BJ (cell line): ENCODE data around the gene ABHD17C. TPM values are rescaled to one million over a fixed set of nuclear protein-coding genes. Genes with fewer than 3 reads are reported as not detected.

Experiments used
- CTCF ChIA-PET: fragments of 350-600 bp; formaldehyde crosslinking; extraction: SDS; loops from one replicate; lab custom pipeline; 2021; ENCODE audit warnings: antibody characterized with exemption, inconsistent platforms; lab: Yijun Ruan, JAX
- POLR2A ChIA-PET: fragments of 300-600 bp; sonication (Branson Sonifier 250); formaldehyde crosslinking; extraction: SDS; loops from one replicate; lab custom pipeline; 2021; ENCODE audit warnings: antibody characterized with exemption; lab: Charles Lee
- DNase-seq: peaks from one replicate; pipeline ENCODE4 v3.0.0-alpha.2; 2011; ENCODE audit warnings: low read depth
- H3K27me3 ChIP-seq: 2 replicates; pipeline ENCODE4 v1.6.0; 2011; ENCODE audit warnings: low read length; ENCODE audit not compliant: control insufficient read depth, insufficient read depth
- H3K36me3 ChIP-seq: 2 replicates; pipeline ENCODE4 v1.5.1; 2011; ENCODE audit warnings: low read length; ENCODE audit not compliant: control insufficient read depth, insufficient read depth
- H3K4me3 ChIP-seq: 2 replicates; pipeline ENCODE4 v1.5.1; 2011; ENCODE audit warnings: low read depth, mild to moderate bottlenecking, control low read depth, low read length
- polyA plus RNA-seq: library from polyadenylated mRNA; depleted of rRNA; stranded (reverse); fragments of >200 nt; gene quantifications from 2 replicates; pipeline ENCODE4 v1.2.3, GENCODE V29; 2011
- TF ChIP-seq, protein P1 (sequence below): IDR thresholded peaks from 2 replicates; pipeline ENCODE4 v1.5.1; 2011; ENCODE audit warnings: low read depth, mild to moderate bottlenecking, control low read depth, inconsistent platforms, low read length, moderate library complexity; ENCODE audit not compliant: insufficient read depth

Gene ABHD17C
- polyA plus RNA-seq, 1 experiment = 19.2 TPM

DNA sequence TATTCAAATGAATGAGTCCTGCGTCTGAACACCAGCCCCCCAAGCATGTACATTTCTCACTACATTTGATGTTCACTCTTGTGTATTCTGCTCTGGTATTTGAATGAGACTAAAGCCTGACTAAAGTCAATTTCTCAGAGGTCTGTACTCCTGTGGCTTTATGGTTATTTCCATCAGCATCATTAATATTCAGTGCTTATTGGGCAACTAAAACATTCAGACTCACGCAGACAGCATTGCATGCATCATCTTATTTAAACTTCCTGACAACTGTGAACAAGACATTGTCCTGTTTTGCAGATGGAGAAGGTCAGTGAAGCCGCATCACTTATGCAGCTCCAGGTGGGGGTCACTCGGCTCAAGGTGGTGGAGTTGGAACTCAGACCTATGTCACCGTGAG, 95.1 kb downstream of the ABHD17C start:
- no peak for DNase-seq
- TF ChIP-seq, protein P1, sequence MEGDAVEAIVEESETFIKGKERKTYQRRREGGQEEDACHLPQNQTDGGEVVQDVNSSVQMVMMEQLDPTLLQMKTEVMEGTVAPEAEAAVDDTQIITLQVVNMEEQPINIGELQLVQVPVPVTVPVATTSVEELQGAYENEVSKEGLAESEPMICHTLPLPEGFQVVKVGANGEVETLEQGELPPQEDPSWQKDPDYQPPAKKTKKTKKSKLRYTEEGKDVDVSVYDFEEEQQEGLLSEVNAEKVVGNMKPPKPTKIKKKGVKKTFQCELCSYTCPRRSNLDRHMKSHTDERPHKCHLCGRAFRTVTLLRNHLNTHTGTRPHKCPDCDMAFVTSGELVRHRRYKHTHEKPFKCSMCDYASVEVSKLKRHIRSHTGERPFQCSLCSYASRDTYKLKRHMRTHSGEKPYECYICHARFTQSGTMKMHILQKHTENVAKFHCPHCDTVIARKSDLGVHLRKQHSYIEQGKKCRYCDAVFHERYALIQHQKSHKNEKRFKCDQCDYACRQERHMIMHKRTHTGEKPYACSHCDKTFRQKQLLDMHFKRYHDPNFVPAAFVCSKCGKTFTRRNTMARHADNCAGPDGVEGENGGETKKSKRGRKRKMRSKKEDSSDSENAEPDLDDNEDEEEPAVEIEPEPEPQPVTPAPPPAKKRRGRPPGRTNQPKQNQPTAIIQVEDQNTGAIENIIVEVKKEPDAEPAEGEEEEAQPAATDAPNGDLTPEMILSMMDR = no peak
- Histone ChIP-seq H3K4me3 (no peak overlapping the region), H3K27me3 (no peaks in the 10 kb centered on the region), H3K36me3 (peaks cover 53% of the 10 kb centered on the region)
- ChIA-PET POLR2A (interaction anchor here (0.6 kb wide), 1 partner anchor 178 kb away, joined by 3 read pairs; no protein-coding TSS in a partner anchor), CTCF (interaction anchor here (0.6 to 1.7 kb wide), 3 partner anchors 11 to 15 kb away, joined by 3 to 5 read pairs (median 3); partner anchors contain the start of gene CEMIP)

DNA sequence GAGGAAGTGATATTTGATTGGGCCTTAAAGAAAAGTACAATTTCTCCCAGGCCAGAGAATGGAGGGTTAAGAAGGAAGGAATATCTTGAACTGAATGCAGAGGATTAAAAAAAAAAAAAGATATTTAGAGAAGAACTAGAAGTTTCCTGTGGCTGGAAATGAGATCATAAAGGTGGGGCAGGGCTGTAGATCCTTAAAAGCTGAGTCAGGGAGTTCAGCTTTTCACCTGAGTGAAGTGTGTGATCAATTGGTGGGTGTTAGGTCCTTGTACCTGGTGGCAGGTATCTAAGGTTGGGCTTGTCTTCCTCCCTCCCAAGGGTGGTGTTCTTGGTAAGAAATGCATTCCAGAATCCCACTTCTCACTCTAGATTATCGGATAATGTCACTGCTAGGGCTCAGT, 95.9 kb downstream of the ABHD17C start:
- H3K27me3 ChIP-seq = no peaks in the 10 kb centered on the region
- POLR2A ChIA-PET = interaction anchor here (0.6 kb wide), 1 partner anchor 177 kb away, joined by 3 read pairs; no protein-coding TSS in a partner anchor
- TF ChIP-seq, protein P1 = no peak
- DNase-seq = no peak
- H3K36me3 ChIP-seq = peaks cover 51% of the 10 kb centered on the region
- CTCF ChIA-PET = no interaction called here
- no peak overlapping the region for H3K4me3 ChIP-seq

DNA sequence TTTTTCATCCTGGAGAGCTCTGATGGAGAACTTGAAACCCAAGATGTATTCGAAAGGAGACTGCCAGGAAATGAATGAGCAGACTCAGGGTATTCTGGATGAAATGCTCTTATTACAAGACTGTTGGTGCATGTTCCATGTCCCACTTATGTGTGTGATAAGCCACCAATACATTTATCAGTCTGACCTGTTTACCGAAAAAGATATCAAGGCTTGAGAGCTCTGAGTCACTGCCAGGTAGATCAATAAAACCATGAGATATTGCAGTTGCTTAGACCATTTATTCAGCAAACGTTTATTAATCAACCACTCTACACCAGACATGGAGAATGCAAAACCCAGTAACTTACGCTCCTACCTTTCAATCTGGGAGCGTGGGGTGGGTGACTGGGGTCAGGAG, 101.3 kb downstream of the ABHD17C start:
- no peak for DNase-seq
- no peaks in the 10 kb centered on the region for H3K27me3 ChIP-seq
- H3K4me3 ChIP-seq = no peak overlapping the region
- TF ChIP-seq, protein P1 = no peak
- ChIA-PET CTCF (interaction anchor here (0.6 to 1.2 kb wide), 3 partner anchors 9 to 307 kb away, joined by 3 read pairs; no protein-coding TSS in a partner anchor), POLR2A (no interaction called here)
- H3K36me3 ChIP-seq = peaks cover 50% of the 10 kb centered on the region

DNA sequence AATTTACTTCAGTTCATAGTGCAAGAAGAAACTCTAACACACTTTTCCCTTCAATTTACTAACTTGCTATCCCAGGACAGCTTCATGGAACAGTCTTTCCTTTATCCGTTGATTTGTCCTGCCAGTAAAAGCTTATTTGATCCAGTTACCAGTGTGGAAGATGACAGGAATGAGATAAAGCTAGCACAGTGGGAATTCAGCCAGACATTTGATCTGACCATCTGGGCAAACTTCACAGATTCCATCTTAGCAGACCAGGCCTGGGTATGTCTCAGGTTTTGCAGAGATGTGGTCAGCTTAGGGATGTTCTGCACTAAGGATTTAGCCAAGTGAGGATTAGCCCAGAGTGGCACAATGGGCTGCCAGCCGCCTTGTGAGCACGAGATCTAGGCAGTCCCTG, 103.8 kb downstream of the ABHD17C start:
- Histone ChIP-seq H3K36me3 (peaks cover 48% of the 10 kb centered on the region), H3K4me3 (no peak overlapping the region), H3K27me3 (no peaks in the 10 kb centered on the region)
- TF ChIP-seq, protein P1 = no peak
- no peak for DNase-seq
- ChIA-PET CTCF (interaction anchor here (1.1 kb wide), 1 partner anchor 19 kb away, joined by 3 read pairs; no protein-coding TSS in a partner anchor), POLR2A (no interaction called here)

DNA sequence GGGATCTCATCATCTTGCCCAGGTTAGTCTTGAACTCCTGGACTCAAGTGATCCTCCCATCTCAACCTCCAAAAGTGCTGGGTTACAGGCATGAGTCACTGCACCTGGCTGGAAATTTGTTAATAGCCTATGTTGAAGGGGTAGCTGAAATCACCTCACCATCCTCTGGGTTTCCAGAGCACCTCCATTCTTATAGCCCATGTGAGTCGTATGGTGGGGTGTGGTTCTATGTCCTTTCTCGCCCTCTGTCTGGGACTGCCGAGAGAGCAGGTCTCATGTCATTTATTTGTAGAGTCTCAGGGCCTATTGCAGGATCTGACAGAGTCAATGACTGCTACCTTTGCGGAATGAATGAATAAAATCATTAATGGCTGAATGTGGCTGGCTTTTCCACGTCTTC, 105.0 kb downstream of the ABHD17C start:
- TF ChIP-seq, protein P1 = no peak
- ChIA-PET CTCF (no interaction called here), POLR2A (no interaction called here)
- Histone ChIP-seq H3K4me3 (no peak overlapping the region), H3K27me3 (no peaks in the 10 kb centered on the region), H3K36me3 (peaks cover 49% of the 10 kb centered on the region)
- no peak for DNase-seq
